OCI-LY3 (cell line): Measurements from ENCODE around the gene ZNF106.

Source experiments
- H2AFZ ChIP-seq: fragments of 200-600, 300-600 bp; shearing (Covaris generic); 2 replicates; pipeline ENCODE4 v1.6.0; 2014; ENCODE audit warnings: antibody characterized with exemption, low read depth, low read length
- H3K27ac ChIP-seq: fragments of 200-600, 300-600 bp; sonication (generic); 2 replicates; pipeline ENCODE4 v1.5.1; 2014; ENCODE audit warnings: mild to moderate bottlenecking, low read length, moderate library complexity, mixed read lengths
- H3K27me3 ChIP-seq: fragments of 200-600, 300-600 bp; sonication (generic); 2 replicates; pipeline ENCODE4 v1.6.1; 2014; ENCODE audit warnings: low read depth, low read length, mixed read lengths
- H3K36me3 ChIP-seq: fragments of 200-600, 300-600 bp; sonication (generic); replicated peaks from 2 replicates; pipeline ENCODE3; 2014; ENCODE audit warnings: low read depth, low read length, mixed read lengths
- H3K4me1 ChIP-seq: fragments of 300-600, 200-600 bp; sonication (generic); 2 replicates; pipeline ENCODE4 v1.6.1; 2014; ENCODE audit warnings: low read length, mixed read lengths
- H3K4me2 ChIP-seq: fragments of 200-600, 300-600 bp; sonication (generic); 2 replicates; pipeline ENCODE4 v1.6.1; 2014; ENCODE audit warnings: low read length, mixed read lengths
- H3K4me3 ChIP-seq: fragments of 300-600, 200-600 bp; sonication (generic); 2 replicates; pipeline ENCODE4 v1.5.1; 2014; ENCODE audit warnings: antibody characterized with exemption, mild to moderate bottlenecking, low read length, moderate library complexity
- H3K79me2 ChIP-seq: fragments of 300-600, 200-600 bp; shearing (Covaris generic); 2 replicates; pipeline ENCODE4 v1.6.1; 2014; ENCODE audit warnings: mild to moderate bottlenecking, low read length, mixed read lengths
- H3K9ac ChIP-seq: fragments of 300-600, 200-600 bp; shearing (Covaris generic); 2 replicates; pipeline ENCODE4 v1.6.0; 2014; ENCODE audit warnings: mild to moderate bottlenecking, low read length, moderate library complexity
- H3K9me3 ChIP-seq: fragments of 200-600, 300-600 bp; shearing (Covaris generic); 2 replicates; pipeline ENCODE4 v1.6.1; 2014; ENCODE audit warnings: low read length, mixed read lengths; ENCODE audit not compliant: insufficient read depth
- H4K20me1 ChIP-seq: fragments of 200-600, 300-600 bp; sonication (generic); 2 replicates; pipeline ENCODE4 v1.6.1; 2016; ENCODE audit warnings: low read length, mixed read lengths; ENCODE audit not compliant: insufficient read depth
- CTCF ChIP-seq: fragments of 200-600, 300-600 bp; sonication (generic); IDR thresholded peaks from 2 replicates; pipeline ENCODE4 v1.5.1; 2014; ENCODE audit warnings: antibody characterized with exemption, low read length, low read depth
- EZH2phosphoT487 ChIP-seq: fragments of 200-600 bp; shearing (Covaris generic); IDR thresholded peaks from 2 replicates; pipeline ENCODE4 v1.6.1; 2018; ENCODE audit warnings: antibody characterized with exemption, mixed run types, low read depth

Gene ZNF106

DNA sequence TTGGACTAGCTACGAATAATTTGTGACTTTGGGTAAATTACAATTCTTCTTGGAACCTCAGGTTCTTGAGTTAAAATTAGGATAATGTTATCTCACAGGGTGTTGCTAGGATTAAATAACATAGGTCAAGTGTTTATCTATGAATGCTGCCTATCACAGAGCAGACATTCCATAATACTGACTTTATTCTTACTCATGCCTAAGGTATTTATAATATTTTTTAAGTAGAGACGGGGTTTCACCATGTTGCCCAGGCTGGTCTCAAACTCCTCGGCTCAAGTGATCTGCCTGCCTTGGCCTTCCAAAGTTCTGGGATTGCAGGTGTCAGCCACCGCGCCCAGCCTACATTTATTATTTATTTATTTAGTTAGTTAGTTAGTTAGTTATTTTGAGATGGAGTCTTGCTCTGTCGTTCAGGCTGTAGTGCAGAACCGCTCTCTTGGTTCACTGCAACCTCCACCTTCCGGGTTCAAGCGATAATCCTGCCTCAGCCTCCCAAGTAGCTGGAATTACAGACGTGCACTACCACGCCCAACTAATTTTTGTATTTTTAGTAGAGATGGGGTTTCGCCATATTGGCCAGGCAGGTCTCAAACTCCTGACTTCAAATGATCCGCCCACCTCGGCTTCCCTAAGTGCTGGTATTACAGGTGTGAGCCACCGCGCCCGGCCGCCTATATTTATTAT, 741 bp upstream of the ZNF106 start:
- peak overlapping the region; percentile 95 for H2AFZ ChIP-seq
- H3K27ac ChIP-seq = peak overlapping the region; percentile 69
- peaks cover 45% of the 10 kb centered on the region for H3K79me2 ChIP-seq

DNA sequence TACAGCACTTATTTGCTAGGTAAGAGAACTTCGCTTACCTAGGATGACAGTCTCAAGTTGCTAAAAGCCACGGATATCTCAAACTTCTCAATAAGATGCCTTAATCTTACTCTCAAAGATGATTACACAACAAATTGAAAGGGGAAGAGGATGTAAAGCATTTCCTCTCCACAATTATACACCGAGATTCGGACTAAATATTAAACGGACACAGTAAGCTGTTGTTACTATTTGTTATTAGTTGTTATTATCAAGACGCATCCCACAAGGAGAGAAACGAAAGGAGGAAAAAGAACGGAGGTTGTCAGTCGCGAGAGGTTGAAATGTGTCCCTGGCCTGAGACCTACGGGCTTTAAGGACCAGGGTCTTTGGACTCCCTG, 660 bp downstream of the ZNF106 start:
- Histone ChIP-seq H3K9ac (peak overlapping the region; percentile 94), H3K36me3 (peaks cover 1% of the 10 kb centered on the region), H3K4me3 (peak overlapping the region; percentile 91), H3K4me2 (peak overlapping the region; percentile 78), H3K27me3 (no peaks in the 10 kb centered on the region), H3K79me2 (peaks cover 41% of the 10 kb centered on the region), H3K4me1 (peaks cover 14% of the 10 kb centered on the region), H3K27ac (peak overlapping the region; percentile 36), H2AFZ (peak overlapping the region; percentile 83), H3K9me3 (no peaks in the 10 kb centered on the region), H4K20me1 (no peaks in the 10 kb centered on the region)
- TF ChIP-seq CTCF (no peak), EZH2phosphoT487 (no peak)

More for the DNA sequence above, 741 bp upstream of the ZNF106 start:
- peak overlapping the region; percentile 94 for H3K9ac ChIP-seq
- H3K27me3 ChIP-seq = no peaks in the 10 kb centered on the region
- TF ChIP-seq CTCF (no peak), EZH2phosphoT487 (no peak)
- no peaks in the 10 kb centered on the region for H3K36me3 ChIP-seq
- peak overlapping the region; percentile 72 for H3K4me2 ChIP-seq
- no peaks in the 10 kb centered on the region for H3K9me3 ChIP-seq
- H3K4me3 ChIP-seq = peak overlapping the region; percentile 91
- peaks cover 20% of the 10 kb centered on the region for H3K4me1 ChIP-seq
- no peaks in the 10 kb centered on the region for H4K20me1 ChIP-seq

DNA sequence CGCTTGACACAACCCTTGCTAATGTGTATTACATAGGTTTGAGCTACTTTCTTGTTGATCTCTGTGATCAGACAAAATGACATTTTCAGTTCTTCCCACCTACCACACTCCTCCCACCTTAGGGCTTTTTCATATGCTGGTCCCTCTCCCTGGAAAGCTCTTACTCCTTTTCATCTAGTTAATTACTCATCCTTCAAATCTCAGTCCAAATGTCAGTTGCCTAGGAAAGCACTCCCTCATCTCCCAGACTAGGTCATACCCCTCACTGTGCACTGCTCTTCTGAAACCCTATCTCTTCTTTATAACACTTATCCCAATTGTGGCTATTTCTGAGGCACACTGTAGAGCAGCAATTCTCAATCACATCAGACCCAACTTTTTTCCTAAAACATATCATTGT, 7.3 kb downstream of the ZNF106 start:
- peaks cover 31% of the 10 kb centered on the region for H3K79me2 ChIP-seq
- H3K4me2 ChIP-seq = no peak overlapping the region
- H3K27ac ChIP-seq = no peak overlapping the region
- H2AFZ ChIP-seq = no peak overlapping the region
- no peak overlapping the region for H3K9ac ChIP-seq
- H3K4me1 ChIP-seq = no peaks in the 10 kb centered on the region
- no peaks in the 10 kb centered on the region for H3K9me3 ChIP-seq
- H3K27me3 ChIP-seq = no peaks in the 10 kb centered on the region
- peaks cover 14% of the 10 kb centered on the region for H3K36me3 ChIP-seq
- H3K4me3 ChIP-seq = no peak overlapping the region
- H4K20me1 ChIP-seq = no peaks in the 10 kb centered on the region
- TF ChIP-seq EZH2phosphoT487 (no peak), CTCF (no peak)

- Histone ChIP-seq H3K79me2 (peaks cover 22% of the 10 kb centered on the region), H3K9ac (no peak overlapping the region), H3K36me3 (peaks cover 14% of the 10 kb centered on the region), H3K27me3 (no peaks in the 10 kb centered on the region), H3K4me1 (no peaks in the 10 kb centered on the region), H3K4me3 (no peak overlapping the region), H2AFZ (no peak overlapping the region), H3K27ac (no peak overlapping the region), H4K20me1 (no peaks in the 10 kb centered on the region), H3K9me3 (no peaks in the 10 kb centered on the region), H3K4me2 (no peak overlapping the region)
- TF ChIP-seq CTCF (no peak), EZH2phosphoT487 (no peak)
These were observed 8.2 kb downstream of the ZNF106 start for GRCh38 chr15:42482701-42483100.
